Measurements from ENCODE around the gene C6orf58.

Gene C6orf58

DNA sequence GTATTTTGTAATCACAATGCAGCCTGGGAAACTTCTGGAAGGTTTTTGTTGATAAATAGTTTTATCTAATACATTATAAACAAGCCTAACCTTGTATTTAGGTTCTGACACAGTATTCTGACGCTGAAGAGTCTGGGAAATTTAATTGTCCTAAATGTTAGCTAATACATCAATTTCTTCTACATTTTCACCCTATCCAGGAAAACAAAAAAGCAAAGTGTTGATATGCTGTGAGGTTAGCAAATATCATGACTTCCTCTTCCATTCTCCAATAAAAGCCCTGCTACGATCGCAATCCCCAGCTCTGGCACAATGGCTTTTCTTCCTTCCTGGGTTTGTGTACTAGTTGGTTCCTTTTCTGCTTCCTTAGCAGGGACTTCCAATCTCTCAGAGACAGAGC is at the start of gene C6orf58:
Gene C6orf58 (plus strand): TSS at position 301 of the 400 bp plus-strand sequence. CDS start 12 bp downstream, at position 313.
- in situ Hi-C loops (cut with MboI; ENCODE audit: low sequenced_read_pairs), result no loop called here

DNA sequence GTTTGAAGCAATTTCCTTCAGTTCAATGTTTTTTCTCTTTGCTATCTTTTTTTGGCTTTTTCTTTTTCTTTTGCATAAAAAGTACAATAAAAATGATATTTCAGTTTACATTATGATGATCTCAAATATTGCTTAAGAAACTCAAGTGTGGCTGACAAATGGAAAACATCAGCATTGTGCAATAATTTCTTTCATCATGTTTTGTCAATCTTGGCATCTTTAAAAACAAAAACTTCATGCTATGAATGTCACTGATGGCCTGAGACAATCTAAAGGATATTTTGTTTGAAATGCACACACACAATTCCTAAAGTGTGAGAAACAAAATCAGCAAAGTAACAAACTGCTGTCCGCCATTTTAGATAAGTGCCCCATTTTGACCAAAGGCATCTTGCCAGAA is 44.0 kb upstream of the C6orf58 start:
- in situ Hi-C loops (cut with MboI; ENCODE audit: low sequenced_read_pairs), result loop anchor here (25.0 kb wide), 1 partner anchor 346 kb away; no protein-coding TSS in a partner anchor

DNA sequence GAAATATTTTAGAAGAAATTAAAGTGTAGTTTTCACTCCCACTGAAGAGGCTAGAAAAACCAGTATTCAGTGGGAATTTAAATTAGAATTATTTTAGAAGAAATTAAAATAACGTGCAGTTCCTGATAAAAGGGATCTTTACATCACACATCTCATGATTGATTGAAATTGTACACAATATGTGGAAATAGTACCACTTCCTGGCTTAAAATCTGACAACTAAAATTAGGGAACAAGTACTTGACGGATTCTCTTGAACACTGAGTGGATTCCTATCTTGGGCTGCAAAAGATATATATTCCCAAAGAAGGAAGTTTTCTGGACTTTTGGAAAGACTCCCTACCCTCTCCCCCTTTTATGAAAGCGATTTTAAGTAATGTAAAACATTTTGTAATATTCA is 43.2 kb upstream of the C6orf58 start:
- in situ Hi-C loops (cut with MboI; ENCODE audit: low sequenced_read_pairs), result loop anchor here (25.0 kb wide), 1 partner anchor 346 kb away; no protein-coding TSS in a partner anchor

DNA sequence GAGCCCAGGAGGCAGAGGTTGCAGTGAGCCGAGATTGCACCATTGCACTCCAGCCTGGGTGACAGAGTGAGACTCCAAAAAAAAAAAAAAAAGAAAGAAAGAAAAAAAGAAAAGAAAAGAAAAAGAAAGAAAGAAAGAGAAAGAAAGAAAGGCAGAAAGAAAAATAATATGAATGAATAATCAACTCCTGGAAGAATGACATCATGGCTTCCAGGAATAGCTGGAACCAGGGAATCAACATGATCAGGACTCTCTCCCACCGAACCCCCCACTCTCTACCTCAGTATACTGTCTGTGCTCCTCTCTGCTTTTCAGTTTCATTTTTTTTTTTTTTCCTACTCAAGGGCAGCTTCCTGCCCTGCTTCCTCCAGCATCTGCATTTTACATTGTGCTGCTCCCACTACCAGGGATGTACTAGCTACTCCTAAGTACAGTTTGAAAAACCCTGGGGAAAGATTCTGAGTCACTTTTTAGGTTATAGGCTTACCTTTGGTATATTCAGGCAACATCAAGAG is 38.2 kb upstream of the C6orf58 start:
- in situ Hi-C loops (cut with MboI; ENCODE audit: low sequenced_read_pairs), result loop anchor here (25.0 kb wide), 1 partner anchor 352 kb away; no protein-coding TSS in a partner anchor

DNA sequence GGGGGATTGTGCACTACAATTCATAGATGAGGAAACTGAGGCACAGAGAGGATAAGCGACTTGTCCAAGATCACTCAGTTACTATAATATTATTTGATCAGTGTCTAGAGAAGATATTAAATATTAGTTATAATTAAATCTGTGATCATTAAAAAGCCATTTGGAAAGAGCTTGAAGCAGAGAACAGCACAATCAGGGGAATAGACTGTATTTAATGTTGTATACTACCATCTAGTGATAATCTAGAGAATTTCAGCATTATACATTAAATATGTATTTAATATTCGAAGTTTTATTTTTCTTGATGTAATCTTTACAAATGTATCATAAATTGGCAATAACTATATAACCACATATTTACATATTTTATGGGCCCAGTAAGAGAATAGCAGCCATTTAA is 37.7 kb upstream of the C6orf58 start:
- in situ Hi-C loops (cut with MboI; ENCODE audit: low sequenced_read_pairs), result loop anchor here (25.0 kb wide), 1 partner anchor 352 kb away; no protein-coding TSS in a partner anchor

DNA sequence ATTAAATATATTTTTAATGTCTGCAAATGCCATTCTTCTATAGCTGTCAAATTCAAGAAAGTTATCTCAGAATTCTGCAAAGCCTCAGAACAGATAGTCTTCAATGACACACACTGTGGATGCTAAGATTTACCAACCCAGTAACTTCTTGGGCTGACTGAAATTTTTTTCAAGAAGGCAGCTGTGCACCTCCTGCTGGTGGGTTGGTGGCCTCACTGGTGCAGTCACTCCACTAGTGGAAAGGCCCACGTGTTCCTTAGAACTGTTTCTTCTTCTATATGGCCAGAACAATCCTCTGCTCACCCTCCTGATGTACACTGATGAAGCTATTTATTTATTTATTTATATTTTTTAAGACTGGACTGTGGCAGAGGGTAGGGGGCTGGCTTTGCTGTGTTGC is 29.8 kb upstream of the C6orf58 start:
- in situ Hi-C loops (cut with MboI; ENCODE audit: low sequenced_read_pairs), result loop anchor here (25.0 kb wide), 1 partner anchor 360 kb away; no protein-coding TSS in a partner anchor

DNA sequence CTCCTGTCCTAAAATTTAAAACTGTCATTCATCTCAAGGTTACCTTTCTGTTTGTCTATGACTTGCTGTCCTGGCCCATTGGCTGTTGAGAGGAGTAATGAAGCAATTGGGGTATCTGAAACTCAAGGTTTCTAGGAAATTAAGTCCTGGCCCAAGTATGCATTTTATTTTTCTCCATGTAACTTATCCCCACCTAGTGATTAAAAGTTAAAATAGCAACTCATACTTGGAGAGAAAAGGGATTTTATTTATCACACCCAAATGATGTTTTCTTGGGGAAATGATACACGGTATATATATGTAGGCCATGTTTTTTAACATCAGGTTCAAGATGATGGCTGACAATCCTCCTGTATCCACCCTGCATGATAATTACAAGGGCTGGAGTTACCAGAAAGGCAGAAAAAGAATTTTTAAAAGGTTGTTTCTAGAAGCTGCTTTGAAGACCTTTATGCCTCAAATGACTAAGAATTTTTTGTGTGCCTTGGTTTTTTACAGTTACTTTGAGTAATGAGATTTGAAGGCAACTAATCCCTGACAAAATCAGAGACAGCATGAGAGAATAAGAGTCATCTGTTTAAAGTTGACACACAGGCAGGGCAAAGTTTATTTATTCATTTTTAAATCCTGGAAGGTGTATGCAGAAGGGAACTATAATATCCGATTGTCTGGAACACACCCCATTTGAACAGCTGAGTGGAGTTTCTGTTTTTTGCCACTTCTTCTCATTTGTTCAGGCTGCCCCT is 28.9 kb upstream of the C6orf58 start:
- in situ Hi-C loops (cut with MboI; ENCODE audit: low sequenced_read_pairs), result loop anchor here (25.0 kb wide), 1 partner anchor 361 kb away; no protein-coding TSS in a partner anchor

DNA sequence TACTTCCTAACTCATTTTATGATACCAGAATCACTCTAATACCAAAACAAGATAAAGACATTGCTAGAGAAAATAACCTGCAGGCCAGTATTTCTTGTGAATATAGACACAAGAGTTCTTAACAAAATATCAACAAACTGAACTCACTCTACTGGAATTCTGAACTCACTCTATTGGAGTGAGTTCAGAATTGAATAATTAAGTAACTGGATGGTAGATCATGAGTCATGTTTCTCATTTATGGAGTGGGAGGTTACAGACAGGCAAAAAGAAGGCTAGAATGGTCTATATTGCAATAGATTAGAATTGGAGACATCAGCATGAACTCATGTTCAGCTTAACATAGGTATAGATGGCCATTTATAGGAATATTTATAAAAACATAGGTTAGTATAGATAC is 26.6 kb upstream of the C6orf58 start:
- in situ Hi-C loops (cut with MboI; ENCODE audit: low sequenced_read_pairs), result no loop called here

DNA sequence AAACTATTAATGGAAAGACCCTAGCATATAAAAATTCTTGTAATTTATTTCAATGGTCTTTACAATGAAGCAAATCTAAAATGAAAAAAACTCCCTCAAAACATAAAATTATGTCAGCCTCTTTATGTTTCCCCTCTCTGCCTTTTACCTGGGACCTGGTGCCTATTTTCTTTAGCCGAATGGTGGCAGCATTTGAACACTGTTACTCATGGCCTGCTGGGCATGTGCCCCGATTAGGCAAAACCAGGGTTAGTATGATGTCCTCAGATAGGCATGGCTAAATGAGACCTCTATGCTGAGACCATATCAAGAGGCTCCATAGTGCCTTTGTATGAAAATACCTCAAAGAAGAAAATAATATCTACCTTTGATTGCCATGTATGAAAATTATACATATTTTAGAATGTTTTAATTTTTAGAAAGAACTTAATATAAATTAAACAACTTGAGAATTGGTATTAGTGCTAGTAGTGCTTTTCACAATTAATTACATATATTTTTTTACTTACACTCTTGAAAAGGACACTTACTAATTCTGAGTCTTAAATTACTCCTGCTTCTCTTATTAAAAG is 22.5 kb upstream of the C6orf58 start:
- in situ Hi-C loops (cut with MboI; ENCODE audit: low sequenced_read_pairs), result no loop called here

DNA sequence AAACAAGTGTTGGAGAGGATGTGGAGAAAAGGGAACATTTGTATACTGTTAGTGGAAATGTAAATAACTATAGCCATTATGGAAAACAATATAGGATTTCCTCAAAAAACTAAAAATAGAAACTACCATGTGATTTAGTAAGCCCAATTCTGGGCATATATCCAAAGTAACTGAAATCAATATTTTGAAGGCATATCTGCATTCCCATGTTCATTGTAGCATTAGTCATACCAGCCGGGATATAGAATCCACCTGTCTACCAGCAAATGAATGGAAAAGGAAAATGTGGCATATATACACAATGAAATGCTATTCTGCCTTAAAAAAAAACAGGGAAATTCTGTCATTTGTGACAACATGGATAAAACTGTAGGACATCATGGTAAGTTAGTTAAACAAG is 15.3 kb upstream of the C6orf58 start:
- in situ Hi-C loops (cut with MboI; ENCODE audit: low sequenced_read_pairs), result no loop called here

DNA sequence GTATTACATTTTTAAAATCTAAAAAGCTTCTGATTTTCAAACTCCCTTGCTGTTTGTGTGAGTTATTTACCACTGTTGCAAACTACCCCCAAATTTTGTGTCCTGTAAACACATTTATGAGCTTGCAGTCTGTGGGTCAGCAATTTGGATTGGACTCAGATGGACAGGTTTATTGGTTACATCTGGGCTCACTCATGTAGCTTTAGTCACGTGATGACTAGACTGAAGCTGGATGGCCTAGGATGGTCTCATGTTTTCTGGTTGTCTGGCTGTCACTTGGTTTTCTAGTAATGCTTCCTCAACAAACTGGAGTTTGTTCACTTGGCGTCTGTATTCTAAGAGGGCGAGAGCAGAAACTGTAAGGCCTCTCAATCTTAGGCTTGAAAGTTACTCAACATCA is 12.2 kb upstream of the C6orf58 start:
- in situ Hi-C loops (cut with MboI; ENCODE audit: low sequenced_read_pairs), result no loop called here

DNA sequence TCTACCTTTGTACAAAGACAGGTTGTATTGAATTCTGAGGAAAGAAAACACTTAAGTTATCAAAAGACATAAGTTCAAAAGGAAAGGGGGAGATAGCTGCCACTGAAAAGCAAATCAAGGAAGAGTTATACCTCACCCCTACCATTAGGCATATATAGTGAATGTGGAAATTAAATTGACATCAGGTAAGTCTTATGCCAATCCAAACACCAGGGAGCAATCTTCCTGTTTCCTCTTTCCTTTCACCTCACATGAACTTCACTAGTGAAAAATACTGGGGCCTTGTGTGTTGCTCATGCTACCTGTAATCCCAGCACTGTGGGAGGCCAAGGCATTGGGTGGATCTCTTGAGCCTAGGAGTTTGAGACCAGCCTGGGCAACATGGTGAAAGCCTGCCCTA is 10.9 kb upstream of the C6orf58 start:
- in situ Hi-C loops (cut with MboI; ENCODE audit: low sequenced_read_pairs), result no loop called here

DNA sequence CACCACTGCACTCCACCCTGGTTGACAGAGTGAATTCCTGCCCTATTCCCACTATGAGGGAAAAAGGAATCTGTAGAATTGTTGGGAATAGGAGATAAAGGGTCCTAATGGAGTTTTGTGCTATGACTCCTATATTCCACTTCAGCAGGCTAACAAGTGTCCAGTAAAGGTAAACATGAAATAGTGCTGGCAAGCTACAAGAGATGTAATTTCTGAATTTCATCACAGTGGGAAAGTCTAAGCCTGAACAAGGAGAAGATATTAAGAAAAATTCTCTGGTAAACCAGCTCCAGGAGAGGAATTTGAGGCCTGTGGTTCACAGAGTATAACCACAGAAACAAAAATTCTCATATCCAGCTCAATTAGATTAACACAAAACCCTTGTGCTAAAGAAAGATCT is 10.3 kb upstream of the C6orf58 start:
- in situ Hi-C loops (cut with MboI; ENCODE audit: low sequenced_read_pairs), result no loop called here

DNA sequence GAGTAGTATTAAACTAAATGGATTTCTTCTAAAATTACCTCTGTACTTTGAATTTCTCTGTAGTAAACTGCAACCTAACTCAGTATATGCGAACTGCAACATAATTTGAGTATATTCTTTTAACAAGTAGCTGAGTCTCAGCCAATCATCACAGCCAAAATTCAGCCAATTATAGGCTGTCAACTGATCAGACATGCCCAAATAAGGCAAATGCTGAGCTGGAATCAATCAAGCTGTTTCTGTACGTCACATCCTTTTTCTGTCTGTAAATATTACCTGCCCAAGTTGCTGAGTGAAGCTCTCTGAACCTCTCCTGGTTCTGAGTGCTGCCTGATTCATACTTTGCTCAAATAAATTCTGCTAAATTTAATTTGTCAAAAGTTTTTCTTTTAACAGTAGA is 9.5 kb upstream of the C6orf58 start:
- in situ Hi-C loops (cut with MboI; ENCODE audit: low sequenced_read_pairs), result no loop called here

DNA sequence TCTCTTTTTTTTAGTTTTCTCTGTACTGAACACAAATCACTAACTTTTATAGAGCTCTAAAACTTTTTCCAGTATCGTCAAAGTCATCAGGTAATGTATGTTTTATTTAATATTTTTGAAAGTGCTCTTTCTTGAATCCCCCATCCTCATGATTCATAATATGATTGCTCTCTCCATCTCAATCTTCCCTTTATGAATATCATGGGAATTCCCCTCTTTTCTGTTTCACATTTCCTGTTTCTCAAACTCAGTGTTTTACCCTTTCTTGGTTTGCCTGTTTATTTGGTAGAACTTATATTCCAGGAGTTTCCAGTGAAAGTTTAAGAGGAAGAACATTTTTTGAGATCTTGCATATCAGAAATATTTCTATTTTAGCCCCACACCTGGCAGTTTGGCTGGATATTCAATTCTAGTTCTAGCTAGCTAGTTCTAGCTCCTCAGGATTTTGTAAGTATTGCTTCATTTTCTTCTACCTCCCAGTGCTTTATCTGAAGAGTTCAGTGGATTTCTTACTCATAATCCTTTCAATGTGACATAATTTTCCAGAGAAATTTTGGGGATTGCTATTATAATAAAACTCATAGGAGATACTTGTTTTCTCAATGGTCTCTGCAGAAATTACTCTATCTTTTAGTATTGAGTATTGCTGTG is 6.1 kb upstream of the C6orf58 start:
- in situ Hi-C loops (cut with MboI; ENCODE audit: low sequenced_read_pairs), result no loop called here

DNA sequence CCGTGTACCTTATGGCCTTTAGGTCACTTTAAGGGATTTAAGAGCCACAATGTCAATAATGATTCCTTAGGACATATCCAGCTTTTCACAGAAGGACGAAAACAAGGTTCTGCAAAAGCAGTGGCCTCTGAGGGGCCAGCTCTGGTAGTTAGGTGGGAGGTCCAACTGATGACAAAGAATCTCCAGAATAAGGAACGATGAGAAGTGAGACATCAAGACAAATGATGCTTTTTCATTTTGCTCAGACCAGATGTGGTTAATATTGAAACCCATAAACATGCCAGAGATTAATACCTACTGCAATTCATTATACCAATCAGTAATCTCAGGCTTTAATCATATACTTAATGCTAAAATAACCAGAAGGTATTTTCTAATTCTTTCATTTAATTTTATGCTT is 1.9 kb downstream of the C6orf58 start:
- in situ Hi-C loops (cut with MboI; ENCODE audit: low sequenced_read_pairs), result no loop called here

DNA sequence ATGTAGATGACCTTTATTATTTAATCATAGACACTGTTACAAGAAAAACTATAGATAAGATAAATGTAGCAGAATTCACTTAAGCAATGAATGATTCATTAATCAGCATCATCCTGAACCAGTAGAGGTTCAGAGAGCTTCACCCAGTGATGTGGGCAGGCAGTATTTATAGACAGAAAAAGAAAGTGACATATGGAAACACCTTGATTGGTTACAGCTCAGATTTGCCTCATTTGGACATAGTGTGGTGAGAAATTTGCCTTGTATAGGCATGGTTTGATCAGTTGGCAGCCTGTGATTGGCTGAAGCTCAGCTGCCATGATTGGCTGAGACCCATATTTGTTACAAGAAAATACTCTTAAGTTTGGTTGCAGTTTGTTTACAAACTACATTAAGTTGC is 4.6 kb downstream of the C6orf58 start:
- in situ Hi-C loops (cut with MboI; ENCODE audit: low sequenced_read_pairs), result no loop called here

DNA sequence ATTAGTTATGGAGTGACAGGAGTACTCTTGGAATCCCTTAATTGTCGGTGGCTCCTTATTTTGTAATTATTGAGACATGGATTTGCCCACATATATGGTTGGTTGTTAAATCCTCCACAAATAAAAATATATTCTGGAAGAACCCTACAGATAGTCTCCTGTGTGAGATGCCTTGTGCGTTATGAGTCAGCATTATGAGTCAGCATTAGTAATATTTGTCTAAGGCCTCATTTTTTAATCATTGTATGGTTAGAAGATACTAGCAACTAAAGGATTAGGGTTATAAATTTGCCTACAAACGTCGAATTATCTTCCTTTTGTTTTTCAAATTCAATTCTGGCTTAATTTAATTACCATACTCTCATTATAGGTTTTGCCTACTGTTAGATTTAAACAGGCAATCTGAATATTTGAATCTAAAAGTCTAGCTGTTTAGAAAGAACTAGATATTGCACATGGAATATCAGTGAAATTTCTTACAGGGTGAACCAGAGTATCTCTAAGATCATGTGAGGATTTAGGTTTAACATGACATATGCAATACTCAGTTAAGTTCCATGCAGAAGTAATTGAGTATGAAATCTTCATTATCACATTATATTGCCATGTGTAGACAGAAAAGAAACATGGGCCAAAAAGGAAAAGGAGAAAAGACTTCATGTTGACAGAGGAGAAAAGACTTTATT is 5.9 kb downstream of the C6orf58 start:
- in situ Hi-C loops (cut with MboI; ENCODE audit: low sequenced_read_pairs), result no loop called here

DNA sequence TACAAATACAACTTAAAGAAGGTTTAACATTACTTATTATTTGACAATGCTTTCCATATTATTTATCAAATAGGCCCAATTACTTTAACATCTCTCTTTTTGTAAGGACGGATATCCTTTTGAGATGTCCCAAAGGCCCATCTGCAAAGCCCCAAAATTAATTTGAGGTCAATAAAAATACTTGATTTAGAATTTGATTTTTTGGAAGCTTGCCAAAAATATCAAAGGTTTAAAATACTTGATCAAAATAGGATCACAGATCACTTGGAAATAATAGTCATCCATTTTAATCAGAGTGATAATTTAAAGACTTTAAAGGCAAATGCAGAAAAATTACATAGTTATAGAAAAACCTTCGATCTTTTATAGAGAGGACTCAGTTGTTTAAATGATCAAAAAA is 8.1 kb downstream of the C6orf58 start:
- in situ Hi-C loops (cut with MboI; ENCODE audit: low sequenced_read_pairs), result no loop called here

DNA sequence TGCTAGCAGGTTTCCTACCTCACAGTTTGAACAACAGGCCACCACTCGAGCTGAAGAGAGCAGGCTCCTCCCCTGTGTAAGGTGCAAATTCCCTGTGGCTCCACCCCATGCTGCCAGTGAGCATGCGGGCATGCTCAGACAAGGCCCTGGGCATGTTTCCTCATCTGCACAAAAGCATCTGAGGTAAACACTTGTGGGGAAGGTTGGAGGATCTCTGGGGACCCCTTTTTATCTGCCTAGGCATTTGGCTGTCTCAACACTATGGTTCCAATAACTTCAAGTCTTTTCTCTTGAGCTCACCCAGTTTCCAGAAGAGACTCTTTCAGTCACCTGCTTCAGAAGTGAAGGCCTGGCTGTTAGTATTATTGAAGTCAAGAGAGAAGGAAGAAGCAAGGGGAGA is 9.4 kb downstream of the C6orf58 start:
- in situ Hi-C loops (cut with MboI; ENCODE audit: low sequenced_read_pairs), result no loop called here

DNA sequence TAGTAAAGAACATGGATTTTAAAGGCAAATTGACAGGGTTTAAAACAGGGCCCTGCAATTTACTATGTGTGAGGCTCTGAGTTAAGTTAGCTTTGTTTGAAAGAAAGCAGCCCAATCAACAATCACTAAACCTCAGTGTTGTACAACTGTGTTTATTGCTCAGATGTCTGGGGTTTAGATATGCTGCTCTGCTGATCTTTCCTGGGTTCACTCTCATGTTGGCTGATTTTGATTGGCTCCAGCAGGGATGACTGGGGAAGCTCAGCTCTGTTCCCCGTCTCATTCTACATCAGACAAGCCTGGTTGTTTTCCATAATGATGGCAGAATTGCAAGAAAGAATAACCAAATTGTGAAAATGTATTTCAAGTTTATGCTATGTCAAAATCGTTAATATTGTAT is 10.9 kb downstream of the C6orf58 start:
- in situ Hi-C loops (cut with MboI; ENCODE audit: low sequenced_read_pairs), result no loop called here

Data from HL-60/S4 (cell line).